Endodermal cell (in vitro differentiated cells): Measurements from ENCODE around the gene FHL5. TPM values are rescaled to one million over a fixed set of nuclear protein-coding genes. Genes with fewer than 3 reads are reported as not detected.

Experiments used
- DNase-seq: peaks from one replicate; pipeline ENCODE4 v3.0.0-alpha.2; 2017
- H3K27ac ChIP-seq: 2 replicates; pipeline ENCODE4 v1.5.1; 2013; ENCODE audit warnings: mild to moderate bottlenecking, low read depth, low read length, moderate library complexity
- H3K27me3 ChIP-seq: 2 replicates; pipeline ENCODE4 v1.6.1; 2013; ENCODE audit warnings: mild to moderate bottlenecking, low read length, moderate library complexity; ENCODE audit not compliant: insufficient read depth, control insufficient read depth, poor library complexity, severe bottlenecking
- H3K36me3 ChIP-seq: 2 replicates; pipeline ENCODE4 v1.7.0; 2013; ENCODE audit warnings: mild to moderate bottlenecking, low read length, moderate library complexity; ENCODE audit not compliant: control insufficient read depth, insufficient read depth
- H3K4me1 ChIP-seq: one replicate; pipeline ENCODE4 v1.7.0; 2013; ENCODE audit warnings: low read length; ENCODE audit not compliant: control insufficient read depth, insufficient read depth
- H3K4me3 ChIP-seq: 2 replicates; pipeline ENCODE4 v1.5.1; 2013; ENCODE audit warnings: mild to moderate bottlenecking, low read length, moderate library complexity
- H3K9ac ChIP-seq: 2 replicates; pipeline ENCODE4 v1.6.1; 2013; ENCODE audit warnings: mild to moderate bottlenecking, low read length, moderate library complexity; ENCODE audit not compliant: poor library complexity, severe bottlenecking; ENCODE audit errors: extremely low read depth
- H3K9me3 ChIP-seq: 2 replicates; pipeline ENCODE4 v1.6.1; 2013; ENCODE audit warnings: mild to moderate bottlenecking, low read length, moderate library complexity; ENCODE audit not compliant: control insufficient read depth
- H3K27ac Mint-ChIP-seq: 2 replicates; pipeline ENCODE4 v1.8.0; 2020; ENCODE audit warnings: mixed read lengths
- H3K27me3 Mint-ChIP-seq: 2 replicates; pipeline ENCODE4 v1.8.0; 2021; ENCODE audit warnings: mild to moderate bottlenecking, mixed read lengths; ENCODE audit not compliant: insufficient read depth
- H3K36me3 Mint-ChIP-seq: 2 replicates; pipeline ENCODE4 v1.8.0; 2020; ENCODE audit warnings: low read depth, mixed read lengths
- H3K4me1 Mint-ChIP-seq: 2 replicates; pipeline ENCODE4 v1.8.0; 2020; ENCODE audit warnings: mixed read lengths
- H3K4me3 Mint-ChIP-seq: 2 replicates; pipeline ENCODE4 v1.8.0; 2020; ENCODE audit warnings: mild to moderate bottlenecking, moderate library complexity, mixed read lengths
- H3K9me3 Mint-ChIP-seq: 2 replicates; pipeline ENCODE4 v1.8.0; 2020; ENCODE audit warnings: mild to moderate bottlenecking, mixed read lengths
- CTCF ChIP-seq: fragments of 200-600 bp; sonication (generic); conservative IDR thresholded peaks from 2 replicates; pipeline ENCODE4 v1.5.0; 2021; ENCODE audit warnings: antibody characterized with exemption, mild to moderate bottlenecking
- WGBS, 2 experiments: methylation state at CpG; one replicate each; pipeline versions ENCODE4 v1.1.5 to v1.1.7; 2013; ENCODE audit warnings: missing lambda C conversion rate in 2 of 2, mixed read lengths in 1 of 2; ENCODE audit not compliant: insufficient coverage in 1 of 2, insufficient read length in 1 of 2; 5-methylcytosine and 5-hydroxymethylcytosine counted together
- total RNA-seq, 2 donors: library from RNA; stranded (reverse); fragmentation: NEBNext Ultra II Directional in 1 of 2; extraction: Animal tissue kit (Norgen Biotek cat#: 25700) in 1 of 2; gene quantifications; 2 replicates in 1 of 2; 3 replicates in 1 of 2; pipeline ENCODE4 v1.2.1, GENCODE V29; 2021

Gene FHL5
- total RNA-seq, 2 donors from 2014 or later: not detected

- H3K27ac Mint-ChIP-seq: no peak overlapping the region
Observed at GRCh38 chr6:96649926-96650325, 87.0 kb downstream of the FHL5 start.

GRCh38 chr6:96651816-96652215, 88.9 kb downstream of the FHL5 start:
- H3K4me3 Mint-ChIP-seq: no peak overlapping the region
- Histone ChIP-seq H3K4me1 (no peaks in the 10 kb centered on the region), H3K9me3 (no peaks in the 10 kb centered on the region), H3K36me3 (no peaks in the 10 kb centered on the region), H3K27me3 (no peaks in the 10 kb centered on the region), H3K27ac (no peak overlapping the region), H3K9ac (no peak overlapping the region), H3K4me3 (no peak overlapping the region)
- WGBS, 2 experiments: 60% methylated on average over 1 of the region's 1 CpG; no CpG with 5 or more reads in 1 of the 2 experiments
- no peak overlapping the region for H3K27ac Mint-ChIP-seq
- H3K36me3 Mint-ChIP-seq: no peaks in the 10 kb centered on the region
- no peaks in the 10 kb centered on the region for H3K4me1 Mint-ChIP-seq
- no peaks in the 10 kb centered on the region for H3K27me3 Mint-ChIP-seq
- DNase-seq: no peak
- no peak for TF ChIP-seq CTCF
- H3K9me3 Mint-ChIP-seq: no peaks in the 10 kb centered on the region

More at GRCh38 chr6:96649926-96650325, 87.0 kb downstream of the FHL5 start:
- WGBS, 2 experiments: 90% methylated on average over 3 of the region's 3 CpGs; no CpG with 5 or more reads in 1 of the 2 experiments
- no peaks in the 10 kb centered on the region for H3K4me1 Mint-ChIP-seq
- H3K36me3 Mint-ChIP-seq: no peaks in the 10 kb centered on the region
- TF ChIP-seq CTCF: no peak
- Histone ChIP-seq H3K4me1 (no peaks in the 10 kb centered on the region), H3K27ac (no peak overlapping the region), H3K4me3 (no peak overlapping the region), H3K36me3 (no peaks in the 10 kb centered on the region), H3K9me3 (no peaks in the 10 kb centered on the region), H3K27me3 (no peaks in the 10 kb centered on the region), H3K9ac (no peak overlapping the region)
- no peaks in the 10 kb centered on the region for H3K9me3 Mint-ChIP-seq
- no peak overlapping the region for H3K4me3 Mint-ChIP-seq
- H3K27me3 Mint-ChIP-seq: no peaks in the 10 kb centered on the region
- DNase-seq: no peak

GRCh38 chr6:96652552-96652951, 89.6 kb downstream of the FHL5 start:
- Histone ChIP-seq H3K4me1 (no peaks in the 10 kb centered on the region), H3K9me3 (no peaks in the 10 kb centered on the region), H3K4me3 (no peak overlapping the region), H3K27me3 (no peaks in the 10 kb centered on the region), H3K27ac (no peak overlapping the region), H3K36me3 (no peaks in the 10 kb centered on the region), H3K9ac (no peak overlapping the region)
- H3K27me3 Mint-ChIP-seq: no peaks in the 10 kb centered on the region
- no peaks in the 10 kb centered on the region for H3K4me1 Mint-ChIP-seq
- DNase-seq: no peak
- no peaks in the 10 kb centered on the region for H3K36me3 Mint-ChIP-seq
- no peak for TF ChIP-seq CTCF
- WGBS, 2 experiments: 92% methylated on average over 1 of the region's 2 CpGs; no CpG with 5 or more reads in 1 of the 2 experiments
- no peaks in the 10 kb centered on the region for H3K9me3 Mint-ChIP-seq
- no peak overlapping the region for H3K27ac Mint-ChIP-seq
- no peak overlapping the region for H3K4me3 Mint-ChIP-seq
